B cell (primary cell): ENCODE results near the gene HSD17B4. TPM values are rescaled to one million over a fixed set of nuclear protein-coding genes. Genes with fewer than 3 reads are reported as not detected.

Experiments used
- ATAC-seq: fragments of 200-7000 bp; cut with Tn5 transposase; one replicate; pipeline ENCODE4 v1.10.0; 2021; ENCODE audit warnings: low read depth, mild to moderate bottlenecking, moderate number of reproducible peaks, moderate library complexity
- CTCF ChIA-PET: fragments of 350-600 bp; sonication (Branson Sonifier 250); formaldehyde crosslinking; loops from one replicate; lab custom pipeline; 2021; ENCODE audit warnings: antibody characterized with exemption, inconsistent platforms; lab: Charles Lee
- POLR2A ChIA-PET: fragments of 350-600 bp; sonication (Branson Sonifier 250); formaldehyde crosslinking; loops from one replicate; lab custom pipeline; 2021; ENCODE audit warnings: antibody characterized with exemption; lab: Charles Lee
- DNase-seq: peaks from one replicate; pipeline ENCODE4 v3.0.0; 2013
- H2AFZ ChIP-seq: 2 replicates; pipeline ENCODE4 v1.6.1; 2012; ENCODE audit warnings: mild to moderate bottlenecking, low read depth, low read length; ENCODE audit not compliant: insufficient read depth, poor library complexity, severe bottlenecking
- H3K27ac ChIP-seq, 2 donors: 1 replicate in 1 of 2; 2 replicates in 1 of 2; pipeline ENCODE4 v1.5.1; 2012 to 2013; ENCODE audit warnings: low read length in 2 of 2, mild to moderate bottlenecking in 2 of 2, moderate library complexity in 1 of 2
- H3K27me3 ChIP-seq, 4 experiments: fragments of 200-600 bp in 1 of 4; sonication (generic) in 1 of 4; replicated peaks in 1 of 4; 1 replicate in 2 of 4; 2 replicates in 2 of 4; pipeline versions ENCODE4 v1.6.1 to v1.7.0; 2013 to 2016; ENCODE audit warnings: low read length in 3 of 4, mild to moderate bottlenecking in 2 of 4, mixed read lengths in 1 of 4, moderate library complexity in 1 of 4; ENCODE audit not compliant: insufficient read depth in 4 of 4, control insufficient read depth in 3 of 4; ENCODE audit errors: control extremely low read depth in 1 of 4
- H3K36me3 ChIP-seq, 2 experiments: replicated peaks in 1 of 2; 1 replicate in 1 of 2; 2 replicates in 1 of 2; pipeline versions ENCODE4 v1.6.1 to v1.7.1; 2013; ENCODE audit warnings: low read length in 1 of 2; ENCODE audit not compliant: insufficient read depth in 2 of 2, control insufficient read depth in 1 of 2; ENCODE audit errors: control extremely low read depth in 1 of 2, extremely low read depth in 1 of 2
- H3K4me1 ChIP-seq, 2 donors: fragments of 200-600 bp in 1 of 2; sonication (generic) in 1 of 2; 1 replicate in 1 of 2; 2 replicates in 1 of 2; pipeline versions ENCODE4 v1.5.1 to v1.6.1; 2013 to 2017; ENCODE audit warnings: low read length in 2 of 2; ENCODE audit not compliant: control insufficient read depth in 2 of 2, insufficient read depth in 2 of 2
- H3K4me2 ChIP-seq: replicated peaks from 2 replicates; pipeline ENCODE3; 2012; ENCODE audit warnings: mild to moderate bottlenecking, low read depth, low read length; ENCODE audit not compliant: poor library complexity, severe bottlenecking
- H3K4me3 ChIP-seq, 5 experiments: fragments of 200-600 bp in 1 of 5; sonication (generic) in 1 of 5; 1 replicate in 3 of 5; 2 replicates in 2 of 5; pipeline versions ENCODE4 v1.5.1 to v1.7.0; 2011 to 2016; ENCODE audit warnings: low read length in 4 of 5, mild to moderate bottlenecking in 4 of 5, low read depth in 2 of 5, control low read depth in 1 of 5, moderate library complexity in 1 of 5; ENCODE audit not compliant: insufficient read depth in 1 of 5; ENCODE audit errors: control extremely low read depth in 1 of 5, extremely low read depth in 1 of 5
- H3K79me2 ChIP-seq: fragments of 200-600 bp; sonication (generic); one replicate; pipeline ENCODE4 v1.6.0; 2016; ENCODE audit warnings: low read length; ENCODE audit not compliant: control insufficient read depth, insufficient read depth
- H3K9ac ChIP-seq: fragments of 200-600 bp; sonication (generic); 2 replicates; pipeline ENCODE4 v1.6.1; 2017; ENCODE audit warnings: mild to moderate bottlenecking, low read length, moderate library complexity
- H3K9me3 ChIP-seq, 3 donors: one replicate each; pipeline versions ENCODE4 v1.6.1 to v1.7.1; 2013; ENCODE audit warnings: low read length in 2 of 3; ENCODE audit not compliant: control insufficient read depth in 2 of 3, insufficient read depth in 1 of 3; ENCODE audit errors: control extremely low read depth in 1 of 3
- H4K20me1 ChIP-seq: 2 replicates; pipeline ENCODE4 v1.6.0; 2012; ENCODE audit warnings: mild to moderate bottlenecking, low read length; ENCODE audit not compliant: insufficient read depth, control insufficient read depth, poor library complexity, severe bottlenecking
- H3K27ac Mint-ChIP-seq: one replicate; pipeline ENCODE4 v1.8.0; 2021; ENCODE audit warnings: mixed read lengths
- H3K27me3 Mint-ChIP-seq: one replicate; pipeline ENCODE4 v1.8.0; 2021; ENCODE audit warnings: mixed read lengths
- H3K4me1 Mint-ChIP-seq: one replicate; pipeline ENCODE4 v1.8.0; 2021; ENCODE audit warnings: mixed read lengths
- H3K4me3 Mint-ChIP-seq: one replicate; pipeline ENCODE4 v1.8.0; 2021; ENCODE audit warnings: mixed read lengths
- H3K9me3 Mint-ChIP-seq: one replicate; pipeline ENCODE4 v1.8.0; 2022; ENCODE audit warnings: mixed read lengths; ENCODE audit not compliant: insufficient read depth
- EZH2 ChIP-seq: IDR thresholded peaks from 2 replicates; pipeline ENCODE4 v1.6.1; 2012; ENCODE audit warnings: borderline replicate concordance, low read depth, mild to moderate bottlenecking, moderate library complexity, low read length; ENCODE audit not compliant: insufficient read depth, poor library complexity, severe bottlenecking
- WGBS: methylation state at CpG from one replicate; pipeline ENCODE4 v1.1.5; 2013; ENCODE audit warnings: missing lambda C conversion rate; ENCODE audit not compliant: insufficient coverage; 5-methylcytosine and 5-hydroxymethylcytosine counted together
- intact Hi-C: fragments of 100-400 bp; cut with micrococcal nuclease; formaldehyde crosslinking; loops from one replicate; pipeline ENCODE4 v1.10.0; 2022
- polyA plus RNA-seq: library from polyadenylated mRNA; depleted of rRNA; stranded (reverse); fragments of >200 nt; gene quantifications from 2 replicates; pipeline ENCODE4 v1.2.3, GENCODE V29; 2012
- total RNA-seq, 2 donors: library from RNA; stranded (reverse); fragments of 120-200 nt in 1 of 2; gene quantifications; 1 replicate in 1 of 2; 2 replicates in 1 of 2; pipeline versions ENCODE4 v1.2.3 to v1.2.4, GENCODE V29; 2013 to 2022
- TF ChIP-seq, protein P1 (sequence below): fragments of 200-600 bp; IDR thresholded peaks from one replicate; pipeline ENCODE4 v1.8.0; 2022; ENCODE audit warnings: antibody characterized with exemption, mild to moderate bottlenecking

HSD17B4 gene
- total and polyA plus RNA-seq, 2 donors (not counting 1 experiment from before 2014, with no cell fraction given): 114 to 125 TPM

DNA sequence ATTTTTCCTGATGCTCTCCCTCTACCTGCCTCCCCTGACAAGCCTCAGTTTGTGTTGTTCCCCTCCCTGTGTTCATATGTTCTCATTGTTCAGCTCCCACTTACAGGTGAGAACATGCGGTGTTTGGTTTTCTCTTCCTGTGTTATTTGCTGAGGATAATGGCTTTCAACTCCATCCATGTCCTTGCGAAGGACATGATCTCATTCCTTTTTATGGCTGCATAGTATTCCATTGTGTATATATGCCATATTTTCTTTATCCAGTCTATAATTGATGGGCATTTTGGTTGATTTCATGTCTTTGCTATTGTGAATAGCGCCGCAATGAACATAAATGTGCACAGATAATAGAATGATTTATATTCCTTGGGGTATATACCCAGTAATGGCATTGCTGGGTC is 99.5 kb downstream of the HSD17B4 start:
- Histone ChIP-seq H4K20me1 (no peaks in the 10 kb centered on the region), H3K36me3 (peaks cover 0 to 2% of the 10 kb centered on the region in 2 experiments), H3K9me3 (peaks cover 0 to 5% (median 0%) of the 10 kb centered on the region in 3 donors), H3K4me1 (no peaks in the 10 kb centered on the region), H2AFZ (no peak overlapping the region), H3K4me3 (no peak overlapping the region), H3K9ac (no peak overlapping the region), H3K4me2 (no peak overlapping the region), H3K27ac (no peak overlapping the region), H3K27me3 (no peaks in the 10 kb centered on the region), H3K79me2 (no peaks in the 10 kb centered on the region)
- Mint-ChIP-seq H3K27ac (no peak overlapping the region), H3K27me3 (peaks cover 3% of the 10 kb centered on the region), H3K4me3 (no peak overlapping the region), H3K9me3 (peaks cover 11% of the 10 kb centered on the region), H3K4me1 (no peaks in the 10 kb centered on the region)
- ATAC-seq (no peak), DNase-seq (no peak)
- ChIA-PET POLR2A (no interaction called here), CTCF (no interaction called here)
- intact Hi-C loops: no loop called here
- TF ChIP-seq, protein P1, sequence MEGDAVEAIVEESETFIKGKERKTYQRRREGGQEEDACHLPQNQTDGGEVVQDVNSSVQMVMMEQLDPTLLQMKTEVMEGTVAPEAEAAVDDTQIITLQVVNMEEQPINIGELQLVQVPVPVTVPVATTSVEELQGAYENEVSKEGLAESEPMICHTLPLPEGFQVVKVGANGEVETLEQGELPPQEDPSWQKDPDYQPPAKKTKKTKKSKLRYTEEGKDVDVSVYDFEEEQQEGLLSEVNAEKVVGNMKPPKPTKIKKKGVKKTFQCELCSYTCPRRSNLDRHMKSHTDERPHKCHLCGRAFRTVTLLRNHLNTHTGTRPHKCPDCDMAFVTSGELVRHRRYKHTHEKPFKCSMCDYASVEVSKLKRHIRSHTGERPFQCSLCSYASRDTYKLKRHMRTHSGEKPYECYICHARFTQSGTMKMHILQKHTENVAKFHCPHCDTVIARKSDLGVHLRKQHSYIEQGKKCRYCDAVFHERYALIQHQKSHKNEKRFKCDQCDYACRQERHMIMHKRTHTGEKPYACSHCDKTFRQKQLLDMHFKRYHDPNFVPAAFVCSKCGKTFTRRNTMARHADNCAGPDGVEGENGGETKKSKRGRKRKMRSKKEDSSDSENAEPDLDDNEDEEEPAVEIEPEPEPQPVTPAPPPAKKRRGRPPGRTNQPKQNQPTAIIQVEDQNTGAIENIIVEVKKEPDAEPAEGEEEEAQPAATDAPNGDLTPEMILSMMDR: no peak
- no peak for TF ChIP-seq EZH2
- no CpG with 5 or more reads among the region's 4 CpGs for WGBS

DNA sequence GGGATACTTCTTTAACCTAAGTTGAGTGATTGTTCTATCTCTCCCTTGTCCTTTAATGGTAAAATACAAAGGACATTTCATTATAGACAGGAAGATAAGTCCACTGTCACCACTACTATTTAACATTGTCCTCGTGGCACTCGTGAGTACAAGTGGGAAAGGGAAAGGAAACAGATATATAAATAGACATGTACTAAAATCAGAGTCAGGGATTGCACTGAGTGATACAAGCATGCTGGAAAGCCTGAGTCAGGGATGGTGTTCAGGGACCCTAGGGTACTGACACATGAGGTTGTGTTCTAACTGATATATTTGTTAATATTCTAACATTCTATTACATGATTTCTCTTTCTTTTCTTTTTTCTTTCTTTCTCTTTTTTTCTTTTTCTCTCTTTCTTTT is 102.3 kb downstream of the HSD17B4 start:
- Histone ChIP-seq H3K79me2 (no peaks in the 10 kb centered on the region), H3K4me1 (no peaks in the 10 kb centered on the region), H3K27me3 (no peaks in the 10 kb centered on the region), H3K4me2 (no peak overlapping the region), H3K9me3 (no peaks in the 10 kb centered on the region), H2AFZ (no peak overlapping the region), H3K27ac (no peak overlapping the region), H3K4me3 (no peak overlapping the region), H4K20me1 (no peaks in the 10 kb centered on the region), H3K9ac (no peak overlapping the region), H3K36me3 (peaks cover 0 to 2% of the 10 kb centered on the region in 2 experiments)
- DNase-seq: no peak
- TF ChIP-seq EZH2: no peak
- TF ChIP-seq, protein P1: no peak
- ChIA-PET POLR2A (no interaction called here), CTCF (no interaction called here)
- peaks cover 8% of the 10 kb centered on the region for H3K27me3 Mint-ChIP-seq
- no peak overlapping the region for H3K4me3 Mint-ChIP-seq
- ATAC-seq: no peak
- no peak overlapping the region for H3K27ac Mint-ChIP-seq
- no CpG with 5 or more reads among the region's 2 CpGs for WGBS
- intact Hi-C loops: no loop called here
- no peaks in the 10 kb centered on the region for H3K4me1 Mint-ChIP-seq
- H3K9me3 Mint-ChIP-seq: peaks cover 9% of the 10 kb centered on the region
